SU-DHL-6 (cell line): Measurements from ENCODE around the gene SETBP1.

Experiments
- H2AFZ ChIP-seq: fragments of 200-600 bp; sonication (generic); 2 replicates; pipeline ENCODE4 v1.6.1; 2014; ENCODE audit warnings: low read depth, mild to moderate bottlenecking, moderate library complexity, mixed read lengths, antibody characterized with exemption, low read length; ENCODE audit not compliant: severe bottlenecking
- H3F3A ChIP-seq: fragments of 200-600 bp; shearing (Covaris generic); 2 replicates; pipeline ENCODE4 v1.6.0; 2016; ENCODE audit warnings: antibody characterized with exemption, mild to moderate bottlenecking; ENCODE audit not compliant: insufficient read depth
- H3K27ac ChIP-seq: fragments of 200-600 bp; sonication (generic); 2 replicates; pipeline ENCODE4 v1.5.1; 2016; ENCODE audit warnings: low read depth, mild to moderate bottlenecking, low read length, moderate library complexity, mixed read lengths
- H3K27me3 ChIP-seq: fragments of 200-600 bp; sonication (generic), shearing (Covaris generic); 2 replicates; pipeline ENCODE4 v1.6.0; 2014; ENCODE audit warnings: mild to moderate bottlenecking, low read length
- H3K36me3 ChIP-seq: fragments of 200-600 bp; sonication (generic); 2 replicates; pipeline ENCODE4 v1.6.1; 2014; ENCODE audit warnings: mild to moderate bottlenecking, low read length, mixed read lengths
- H3K4me2 ChIP-seq: fragments of 300-600, 200-600 bp; shearing (Covaris generic), sonication (generic); 2 replicates; pipeline ENCODE4 v1.6.0; 2014; ENCODE audit warnings: low read length, low read depth, mild to moderate bottlenecking; ENCODE audit not compliant: poor library complexity, severe bottlenecking
- H3K4me3 ChIP-seq: fragments of 200-600 bp; sonication (generic); 2 replicates; pipeline ENCODE4 v1.5.1; 2014; ENCODE audit warnings: antibody characterized with exemption, low read length, mild to moderate bottlenecking, mixed read lengths; ENCODE audit not compliant: insufficient read depth, poor library complexity, severe bottlenecking
- H3K79me2 ChIP-seq: fragments of 200-600 bp; sonication (generic); 2 replicates; pipeline ENCODE4 v1.6.1; 2014; ENCODE audit warnings: mild to moderate bottlenecking, low read length, moderate library complexity; ENCODE audit not compliant: insufficient read depth
- H3K9ac ChIP-seq: fragments of 200-600 bp; sonication (generic); 2 replicates; pipeline ENCODE4 v1.7.0; 2014; ENCODE audit warnings: mild to moderate bottlenecking, low read length
- H3K9me2 ChIP-seq: fragments of 200-600 bp; sonication (generic); replicated peaks from 2 replicates; pipeline ENCODE4 v1.6.1; 2014; ENCODE audit warnings: low read length; ENCODE audit not compliant: insufficient read depth
- H3K9me3 ChIP-seq: fragments of 200-600 bp; sonication (generic); 2 replicates; pipeline ENCODE4 v1.6.1; 2014; ENCODE audit warnings: low read length, mixed read lengths; ENCODE audit not compliant: insufficient read depth
- H4K20me1 ChIP-seq: fragments of 200-600 bp; sonication (generic); 2 replicates; pipeline ENCODE4 v1.6.1; 2014; ENCODE audit warnings: low read depth, mild to moderate bottlenecking, antibody characterized with exemption, low read length, moderate library complexity, mixed read lengths
- EZH2phosphoT487 ChIP-seq: fragments of 200-600 bp; sonication (generic), shearing (Covaris generic); conservative IDR thresholded peaks from 2 replicates; pipeline ENCODE4 v1.6.1; 2018; ENCODE audit warnings: mild to moderate bottlenecking, antibody characterized with exemption, low read length, moderate library complexity, mixed read lengths
- TF ChIP-seq, protein P1 (sequence below): fragments of 200-600 bp; sonication (generic); IDR thresholded peaks from one replicate; pipeline ENCODE4 v1.5.1; 2017; ENCODE audit warnings: antibody characterized with exemption, mild to moderate bottlenecking, low read length, moderate library complexity; ENCODE audit not compliant: insufficient read depth, poor library complexity, severe bottlenecking

SETBP1 gene

DNA sequence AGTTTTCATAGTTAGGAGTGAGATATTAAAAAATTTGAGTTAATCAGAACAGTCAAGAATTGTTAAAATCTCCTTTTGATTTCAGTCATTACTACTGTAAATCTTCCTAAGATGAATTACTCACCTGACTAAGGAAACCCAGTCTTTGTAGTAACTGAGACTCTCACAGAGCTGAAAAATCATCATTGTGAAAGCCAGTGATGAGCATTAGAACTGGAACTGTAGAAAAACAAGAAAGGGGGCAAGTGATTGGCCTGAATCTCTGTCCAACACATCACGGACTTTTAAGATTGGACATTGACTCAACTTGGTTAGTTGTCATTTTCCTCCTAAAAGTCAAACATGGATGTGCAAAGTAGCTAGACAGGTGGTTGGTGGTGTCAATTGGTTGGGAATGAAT lies 21.9 kb downstream of the SETBP1 start:
- TF ChIP-seq EZH2phosphoT487, result no peak
- TF ChIP-seq, protein P1, sequence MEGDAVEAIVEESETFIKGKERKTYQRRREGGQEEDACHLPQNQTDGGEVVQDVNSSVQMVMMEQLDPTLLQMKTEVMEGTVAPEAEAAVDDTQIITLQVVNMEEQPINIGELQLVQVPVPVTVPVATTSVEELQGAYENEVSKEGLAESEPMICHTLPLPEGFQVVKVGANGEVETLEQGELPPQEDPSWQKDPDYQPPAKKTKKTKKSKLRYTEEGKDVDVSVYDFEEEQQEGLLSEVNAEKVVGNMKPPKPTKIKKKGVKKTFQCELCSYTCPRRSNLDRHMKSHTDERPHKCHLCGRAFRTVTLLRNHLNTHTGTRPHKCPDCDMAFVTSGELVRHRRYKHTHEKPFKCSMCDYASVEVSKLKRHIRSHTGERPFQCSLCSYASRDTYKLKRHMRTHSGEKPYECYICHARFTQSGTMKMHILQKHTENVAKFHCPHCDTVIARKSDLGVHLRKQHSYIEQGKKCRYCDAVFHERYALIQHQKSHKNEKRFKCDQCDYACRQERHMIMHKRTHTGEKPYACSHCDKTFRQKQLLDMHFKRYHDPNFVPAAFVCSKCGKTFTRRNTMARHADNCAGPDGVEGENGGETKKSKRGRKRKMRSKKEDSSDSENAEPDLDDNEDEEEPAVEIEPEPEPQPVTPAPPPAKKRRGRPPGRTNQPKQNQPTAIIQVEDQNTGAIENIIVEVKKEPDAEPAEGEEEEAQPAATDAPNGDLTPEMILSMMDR, result no peak
- Histone ChIP-seq H3K4me2 (no peak overlapping the region), H4K20me1 (no peaks in the 10 kb centered on the region), H3K9ac (no peak overlapping the region), H3F3A (no peaks in the 10 kb centered on the region), H2AFZ (no peak overlapping the region), H3K4me3 (no peak overlapping the region), H3K79me2 (no peaks in the 10 kb centered on the region), H3K9me2 (no peaks in the 10 kb centered on the region), H3K9me3 (no peaks in the 10 kb centered on the region), H3K27me3 (no peaks in the 10 kb centered on the region), H3K36me3 (no peaks in the 10 kb centered on the region), H3K27ac (no peak overlapping the region)

DNA sequence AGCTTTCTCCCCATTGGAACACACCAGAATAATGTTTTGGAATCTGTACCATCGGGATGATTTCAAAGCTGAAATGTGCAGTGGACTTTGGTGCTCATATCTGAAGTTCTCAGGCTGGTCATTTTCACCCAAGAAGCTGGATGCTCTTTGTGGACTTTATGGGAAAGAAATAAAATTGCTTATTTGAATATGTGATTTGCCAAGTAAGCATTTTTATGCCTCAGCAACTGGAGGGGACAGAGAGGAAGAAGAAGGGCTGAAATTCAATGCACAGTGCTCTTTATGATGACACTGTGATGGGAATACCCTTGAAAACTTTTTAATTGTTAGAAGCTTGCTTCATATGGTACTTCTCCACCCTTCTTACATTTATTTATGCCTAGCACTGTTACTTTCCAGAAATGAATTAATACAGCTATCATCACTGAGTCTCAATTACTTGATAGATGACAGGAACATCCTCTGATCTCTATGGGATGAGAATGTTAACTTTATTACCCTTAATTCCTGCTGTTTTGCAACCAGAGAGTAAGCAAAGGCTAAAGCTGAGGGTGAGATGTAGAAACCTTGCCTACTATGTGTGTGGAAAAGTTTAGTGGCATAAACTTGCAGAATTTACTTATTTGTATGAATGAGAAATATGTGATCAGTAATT lies 23.6 kb downstream of the SETBP1 start:
- H2AFZ ChIP-seq, result no peak overlapping the region
- no peaks in the 10 kb centered on the region for H3F3A ChIP-seq
- H3K79me2 ChIP-seq, result no peaks in the 10 kb centered on the region
- no peak overlapping the region for H3K9ac ChIP-seq
- no peaks in the 10 kb centered on the region for H3K27me3 ChIP-seq
- no peaks in the 10 kb centered on the region for H3K36me3 ChIP-seq
- no peaks in the 10 kb centered on the region for H3K9me2 ChIP-seq
- no peaks in the 10 kb centered on the region for H3K9me3 ChIP-seq
- no peak overlapping the region for H3K4me2 ChIP-seq
- no peak for TF ChIP-seq EZH2phosphoT487
- TF ChIP-seq, protein P1, result no peak
- no peak overlapping the region for H3K4me3 ChIP-seq
- no peak overlapping the region for H3K27ac ChIP-seq
- H4K20me1 ChIP-seq, result no peaks in the 10 kb centered on the region

DNA sequence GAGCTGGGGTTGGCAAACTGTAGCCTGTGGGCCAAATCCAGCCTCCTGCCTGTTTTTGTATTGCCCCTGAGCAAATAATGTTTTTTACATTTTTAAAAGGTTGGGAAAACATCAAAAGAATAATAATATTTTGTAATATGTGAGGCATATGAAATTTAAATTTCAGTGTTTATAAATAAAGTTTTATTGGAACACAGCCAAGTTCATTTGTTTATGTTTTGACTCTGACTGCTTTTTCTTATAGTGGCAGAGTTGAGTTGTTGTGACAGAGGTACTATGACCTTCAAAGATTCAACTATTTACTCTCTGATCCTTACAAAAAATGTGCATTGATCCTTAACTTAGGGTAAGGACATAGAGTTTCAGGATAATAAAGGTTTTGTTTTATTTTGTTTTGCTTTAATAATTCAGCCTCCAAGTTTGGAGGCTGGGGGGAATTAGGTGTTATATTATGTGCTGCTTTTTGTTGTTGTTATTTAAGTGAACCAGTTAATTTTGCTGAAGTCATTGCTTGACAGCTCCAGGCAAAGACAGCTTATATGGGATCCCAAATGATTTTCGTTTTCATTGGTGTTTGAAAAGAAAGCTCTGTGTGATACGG lies 24.5 kb downstream of the SETBP1 start:
- H3K4me2 ChIP-seq, result no peak overlapping the region
- TF ChIP-seq EZH2phosphoT487, result no peak
- TF ChIP-seq, protein P1, result no peak
- no peak overlapping the region for H3K9ac ChIP-seq
- H2AFZ ChIP-seq, result no peak overlapping the region
- no peak overlapping the region for H3K27ac ChIP-seq
- no peaks in the 10 kb centered on the region for H3K36me3 ChIP-seq
- no peaks in the 10 kb centered on the region for H3K9me2 ChIP-seq
- H3K79me2 ChIP-seq, result no peaks in the 10 kb centered on the region
- H3K9me3 ChIP-seq, result no peaks in the 10 kb centered on the region
- H3K27me3 ChIP-seq, result no peaks in the 10 kb centered on the region
- no peaks in the 10 kb centered on the region for H4K20me1 ChIP-seq
- no peaks in the 10 kb centered on the region for H3F3A ChIP-seq
- H3K4me3 ChIP-seq, result no peak overlapping the region
